Measurements from ENCODE around the gene C15orf39.
"Not testable (repeated sequence)": the region's sequence is repeated elsewhere in the genome, so short reads cannot be mapped to it uniquely, and the experiment has no call there.

C15orf39 gene

DNA sequence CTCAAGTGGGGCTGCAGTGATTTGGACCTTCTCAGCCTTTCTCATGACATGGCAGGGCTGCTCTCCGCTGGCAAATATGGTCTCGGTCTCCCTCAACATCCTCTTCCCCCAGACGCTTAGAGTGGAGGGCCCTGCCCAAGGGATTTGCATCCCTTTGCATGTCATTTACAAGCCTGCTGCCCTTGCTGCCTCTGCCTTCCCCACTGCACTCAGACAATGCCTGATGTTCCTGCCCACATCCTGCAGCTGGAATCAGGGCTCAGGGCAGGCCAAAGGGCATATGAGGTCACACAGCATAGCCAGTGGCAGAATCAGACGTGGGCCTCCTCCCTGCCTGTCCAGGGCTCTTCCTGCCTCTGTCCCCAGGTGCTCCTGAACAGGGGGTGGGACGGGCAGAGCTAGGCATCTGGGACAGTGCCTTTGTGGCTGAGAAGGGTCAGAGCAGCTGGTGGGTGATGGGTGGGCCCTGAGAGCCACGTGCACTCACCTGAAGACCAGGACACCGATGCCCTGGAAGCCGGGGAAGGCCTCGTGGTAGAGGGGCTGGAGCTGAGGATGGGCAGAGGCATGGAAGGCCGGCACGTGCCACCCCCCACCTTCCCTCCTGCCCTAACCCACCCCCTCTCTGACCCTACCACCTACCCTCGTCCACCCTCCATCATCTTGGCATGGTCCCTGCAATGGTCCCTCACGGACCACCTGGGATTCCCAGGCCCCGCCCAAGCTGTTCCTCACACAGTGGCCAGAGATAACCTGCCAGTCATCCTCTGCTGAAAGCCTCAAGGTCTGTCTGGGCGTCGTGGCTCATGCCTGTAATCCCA lies 29.1 kb downstream of the C15orf39 start:
- no peak for DNase-seq (ENCODE audit: low read depth in 2 of 2, low spot score in 1 of 2)

DNA sequence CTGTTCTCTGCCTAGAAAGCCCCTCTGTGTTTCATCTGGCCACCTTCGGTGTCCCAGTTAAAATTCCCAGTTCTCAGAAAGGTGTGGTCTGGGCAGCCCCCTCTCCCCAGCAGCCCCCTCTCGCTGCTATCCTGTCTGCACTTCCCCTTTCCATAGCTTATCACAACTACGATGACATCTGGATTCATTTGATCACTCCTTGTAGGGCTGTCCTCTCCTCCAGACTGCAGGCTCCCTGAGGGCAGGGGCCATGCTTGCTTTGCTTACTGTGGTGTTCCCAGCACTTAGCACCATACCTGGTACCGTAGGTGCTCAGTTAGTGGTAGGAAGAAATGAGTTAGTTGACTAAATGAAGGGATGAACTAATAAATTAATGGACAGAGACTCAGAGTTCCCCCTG lies 30.2 kb downstream of the C15orf39 start:
- DNase-seq (ENCODE audit: low read depth in 2 of 2, low spot score in 1 of 2) = no peak

- no peak for DNase-seq (ENCODE audit: low read depth in 2 of 2, low spot score in 1 of 2)
These were observed 30.7 kb downstream of the C15orf39 start for GRCh38 chr15:75232252-75232813.

GRCh38 chr15:75232826-75233503 lies 31.3 kb downstream of the C15orf39 start:
- DNase-seq (ENCODE audit: low read depth in 2 of 2, low spot score in 1 of 2) = no peak

GRCh38 chr15:75233504-75234190 lies 32.0 kb downstream of the C15orf39 start:
- no peak for DNase-seq (ENCODE audit: low read depth in 2 of 2, low spot score in 1 of 2)

DNA sequence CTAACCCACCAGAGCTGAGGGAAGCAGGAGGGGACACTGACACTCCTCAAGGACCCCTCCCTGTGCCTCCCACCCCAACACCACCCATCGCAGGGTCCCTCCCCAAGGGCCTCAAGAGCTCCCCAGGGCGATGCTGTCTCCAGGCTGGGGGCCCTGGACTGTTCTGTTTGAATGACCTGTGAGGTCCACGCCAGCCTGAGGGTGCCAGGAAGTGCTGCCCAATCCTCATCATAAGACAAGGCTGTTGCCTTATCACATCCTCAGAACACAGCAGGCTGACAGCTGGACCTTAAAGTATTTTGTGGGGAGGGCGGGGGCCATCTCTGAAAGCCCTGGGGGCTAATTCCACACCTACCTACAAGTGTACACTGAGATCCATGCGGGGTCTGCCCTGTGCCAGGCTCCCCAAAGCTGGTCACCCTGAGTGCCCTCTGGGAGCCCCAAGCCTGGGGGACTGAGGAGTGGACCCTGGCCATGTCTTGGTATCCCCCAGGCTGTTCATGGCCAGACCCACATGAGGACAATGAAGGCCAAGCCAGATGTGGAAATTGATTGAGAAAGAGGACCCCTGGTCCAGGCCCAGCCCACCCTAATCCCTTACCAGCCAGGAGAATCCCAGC lies 32.6 kb downstream of the C15orf39 start:
- DNase-seq (ENCODE audit: low read depth in 2 of 2, low spot score in 1 of 2) = no peak

- no peak for DNase-seq (ENCODE audit: low read depth in 2 of 2, low spot score in 1 of 2)
These were observed 33.5 kb downstream of the C15orf39 start for GRCh38 chr15:75235051-75235673.

- DNase-seq (ENCODE audit: low read depth in 2 of 2, low spot score in 1 of 2) = no peak
These were observed 34.4 kb downstream of the C15orf39 start for GRCh38 chr15:75235760-75236729.

DNA sequence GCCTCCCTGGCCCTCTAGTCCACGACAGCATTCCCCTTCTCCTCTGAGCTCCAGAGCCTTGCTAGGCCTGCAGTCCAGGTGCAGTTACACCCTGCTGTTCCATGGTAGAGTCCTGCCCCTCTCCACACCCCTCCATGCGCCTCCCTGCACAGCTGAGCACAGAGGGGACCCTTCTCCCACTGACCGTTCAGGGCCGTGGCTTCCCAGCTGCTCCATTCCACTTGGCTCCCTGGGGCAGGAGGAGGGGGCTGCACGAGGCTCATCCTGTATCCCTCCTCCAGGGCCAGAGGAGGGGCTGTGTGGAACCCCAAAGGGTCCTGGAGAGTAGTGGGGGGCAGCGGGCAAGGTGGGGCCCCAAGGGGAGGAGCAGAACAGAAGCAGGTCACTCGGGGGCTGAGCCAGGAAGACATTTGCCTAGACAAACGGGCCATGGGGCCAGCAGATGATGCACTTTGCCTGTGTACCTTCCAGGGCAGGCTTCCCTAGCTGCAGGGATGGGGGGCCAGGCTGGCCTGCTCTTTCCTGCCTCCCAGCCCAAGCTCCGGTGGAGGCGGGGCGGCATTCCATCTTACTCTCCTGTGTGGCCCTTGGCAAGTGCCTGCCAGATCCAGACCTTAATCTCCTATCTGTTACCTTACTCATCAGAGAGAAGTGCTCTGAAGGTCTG lies 35.8 kb downstream of the C15orf39 start:
- no peak for DNase-seq (ENCODE audit: low read depth in 2 of 2, low spot score in 1 of 2)

DNA sequence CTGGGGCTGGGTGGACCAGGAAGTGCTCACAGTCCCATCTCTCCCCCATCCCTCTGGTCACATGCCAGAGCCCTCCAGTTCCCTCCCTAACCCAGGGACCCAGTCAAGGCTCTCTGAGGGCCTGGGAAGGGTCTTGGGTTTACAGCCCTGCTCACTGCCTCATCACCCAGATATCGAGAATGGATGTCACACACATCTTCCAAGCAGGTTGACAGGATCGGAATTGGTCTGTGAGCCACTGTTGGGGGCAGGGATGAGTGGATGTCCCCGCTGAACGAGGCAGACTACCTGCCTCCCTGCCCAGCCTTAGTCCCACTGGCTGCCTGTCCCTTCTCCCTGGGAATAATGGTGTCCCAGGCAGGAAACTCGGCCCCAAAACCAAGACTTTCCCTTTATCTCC lies 36.5 kb downstream of the C15orf39 start:
- DNase-seq (ENCODE audit: low read depth in 2 of 2, low spot score in 1 of 2) = no peak

DNA sequence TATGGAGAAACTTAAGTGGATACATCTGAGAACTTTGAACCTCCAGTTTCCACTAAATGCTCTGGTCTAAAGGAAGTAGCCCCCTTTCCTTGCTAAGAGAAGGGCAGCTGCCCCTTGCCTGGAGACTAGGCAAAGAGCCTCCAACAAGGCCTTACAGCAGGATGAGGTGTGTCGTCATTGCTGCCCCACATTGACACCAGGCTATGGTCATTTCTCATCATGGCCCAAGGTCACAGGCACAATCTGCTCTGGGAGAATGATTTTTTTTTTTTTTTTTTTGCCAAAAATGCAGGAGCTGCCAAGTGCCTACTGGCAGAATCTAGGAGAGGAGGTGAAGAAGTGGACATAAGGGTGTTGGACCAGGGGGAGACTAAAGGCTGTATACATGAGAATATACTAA lies 44.1 kb downstream of the C15orf39 start:
- not testable (repeated sequence) for DNase-seq (ENCODE audit: low read depth in 2 of 2, low spot score in 1 of 2)

DNA sequence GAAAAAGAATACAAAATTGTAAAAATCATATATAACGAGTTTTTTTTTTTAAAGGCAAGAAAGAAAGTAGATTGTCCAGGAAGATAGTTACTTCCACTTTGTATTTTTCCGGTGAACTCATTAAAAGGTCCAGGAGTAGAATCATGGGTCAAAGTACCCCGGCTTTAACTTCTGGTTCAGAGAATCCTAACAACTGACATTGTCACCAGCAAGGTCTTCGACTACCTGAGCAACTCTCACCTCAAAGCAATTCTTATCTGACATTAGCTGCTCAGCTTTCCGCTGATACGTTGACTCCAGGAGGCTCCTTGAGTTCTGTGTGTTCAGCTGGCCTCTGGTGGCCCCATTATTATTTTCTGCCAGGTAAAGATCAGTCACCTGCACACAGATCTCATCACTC lies 47.3 kb downstream of the C15orf39 start:
- not testable (repeated sequence) for DNase-seq (ENCODE audit: low read depth in 2 of 2, low spot score in 1 of 2)

DNA sequence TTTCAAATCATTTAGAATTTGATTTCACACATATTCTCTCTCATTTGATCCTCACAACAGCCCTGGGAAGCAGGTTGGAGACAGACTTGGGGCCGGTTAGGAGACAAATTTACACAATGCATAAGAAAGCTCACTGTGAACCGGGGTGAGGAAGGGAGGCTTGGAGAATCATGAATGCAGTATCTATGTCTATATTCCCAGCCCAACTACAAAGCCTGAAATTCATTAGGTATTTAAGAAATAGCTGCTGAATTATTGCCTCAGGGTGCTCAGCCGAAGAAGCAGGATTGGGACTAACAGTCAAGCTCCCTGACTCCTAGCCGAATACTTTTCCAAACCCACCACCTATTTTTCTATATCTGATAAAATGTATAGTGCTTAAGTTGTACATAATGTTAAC lies 48.0 kb downstream of the C15orf39 start:
- DNase-seq (ENCODE audit: low read depth in 2 of 2, low spot score in 1 of 2) = no peak

- DNase-seq (ENCODE audit: low read depth in 2 of 2, low spot score in 1 of 2) = not testable (repeated sequence)
These were observed 49.7 kb downstream of the C15orf39 start for GRCh38 chr15:75251343-75251742.

GRCh38 chr15:75252285-75252684 lies 50.6 kb downstream of the C15orf39 start:
- not testable (repeated sequence) for DNase-seq (ENCODE audit: low read depth in 2 of 2, low spot score in 1 of 2)

DNA sequence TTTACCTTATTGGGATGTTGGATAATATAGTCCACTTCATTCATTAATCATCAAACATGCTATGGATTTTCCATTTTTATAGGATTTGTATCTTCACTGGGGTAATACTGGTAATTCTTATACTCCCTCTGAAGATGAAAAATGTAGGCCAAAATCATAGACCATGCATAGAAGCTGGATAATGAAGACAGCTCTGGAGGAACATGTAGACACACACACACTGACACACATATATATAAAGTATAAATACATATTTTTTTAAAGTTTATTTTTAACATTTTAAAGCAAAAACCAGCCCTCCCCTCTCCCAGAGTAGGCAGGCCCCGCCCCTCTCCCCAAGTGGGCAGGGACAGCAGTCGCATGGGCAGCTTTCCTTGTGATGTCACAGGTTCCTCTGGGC lies 56.4 kb downstream of the C15orf39 start, which contains the start of gene GOLGA6C:
Gene GOLGA6C, plus strand, starts transcription at position 301 of the 400 bp plus-strand sequence. CDS start 265 bp downstream, outside the sequence.
- not testable (repeated sequence) for DNase-seq (ENCODE audit: low read depth in 2 of 2, low spot score in 1 of 2)

DNA sequence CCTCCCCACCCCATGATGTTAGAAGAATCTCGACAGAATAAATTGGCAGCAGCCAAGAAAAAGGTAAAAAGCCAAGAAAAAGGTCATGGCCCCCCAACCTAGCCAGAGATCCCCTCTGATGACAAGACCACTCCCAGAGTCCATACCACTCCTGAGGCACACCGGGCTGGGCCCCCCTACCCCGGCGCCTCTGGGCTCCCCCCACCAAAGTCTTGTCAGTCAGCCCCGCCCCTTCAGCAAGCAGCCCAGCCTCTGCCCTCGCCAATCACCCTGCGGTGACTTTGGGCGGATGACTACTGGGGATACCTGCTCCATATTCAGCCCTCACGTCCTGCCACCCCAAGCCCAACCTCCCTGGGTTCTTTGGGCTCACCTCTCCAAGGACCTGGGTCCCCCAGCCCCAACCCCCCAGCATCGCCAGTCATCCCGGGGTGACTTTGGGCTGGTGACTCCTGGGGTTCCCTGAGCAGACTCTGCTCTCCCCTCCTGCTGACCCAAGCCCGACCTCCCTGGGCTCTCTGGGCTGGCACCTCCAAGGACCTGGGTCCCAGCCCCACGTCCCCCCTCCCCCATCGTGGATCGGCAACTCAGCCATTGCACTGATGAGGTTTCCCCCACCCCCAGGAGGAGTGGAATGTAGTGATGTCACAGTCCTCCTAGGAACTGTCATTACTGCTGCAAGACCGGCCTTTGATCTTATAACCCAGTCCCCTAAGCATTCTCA lies 57.1 kb downstream of the C15orf39 start:
- DNase-seq (ENCODE audit: low read depth in 2 of 2, low spot score in 1 of 2) = not testable (repeated sequence)

- DNase-seq (ENCODE audit: low read depth in 2 of 2, low spot score in 1 of 2) = not testable (repeated sequence)
These were observed 58.2 kb downstream of the C15orf39 start for GRCh38 chr15:75259873-75260272.
